ENCODE results near the gene LMO4. TPM values are rescaled to one million over a fixed set of nuclear protein-coding genes. Genes with fewer than 3 reads are reported as not detected.

The LMO4 gene
- total RNA-seq, 2 donors from 2014 or later, result 31.5 to 46.6 TPM

DNA sequence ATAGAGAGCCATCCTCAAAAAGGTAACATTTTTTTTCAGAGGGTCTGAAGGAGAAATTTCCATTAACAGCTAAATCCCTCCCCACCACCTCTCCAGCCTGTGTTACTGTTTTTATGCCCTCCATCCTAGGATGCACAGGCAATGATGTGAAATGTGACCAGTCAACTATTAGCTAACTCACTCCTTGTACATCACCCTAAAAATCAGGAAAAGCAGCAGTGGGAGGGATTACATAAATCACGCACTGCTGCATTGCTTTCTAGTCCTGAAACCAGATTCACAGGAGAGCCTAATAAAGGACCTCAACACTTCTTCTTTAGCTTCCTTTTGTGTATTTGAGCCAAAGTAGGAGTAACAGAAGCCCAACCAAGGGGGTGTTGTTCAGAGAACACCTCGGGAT is 66.3 kb downstream of the LMO4 start:
- Histone ChIP-seq H3K4me3 (no peak overlapping the region), H3K27me3 (replicated peaks; ENCODE audit: insufficient read depth) (no peaks in the 10 kb centered on the region), H3K9me3 (no peaks in the 10 kb centered on the region), H3K27ac (no peak overlapping the region), H3K4me1 (ENCODE audit: control insufficient read depth in 1 of 2, low read depth in 2 of 2) (peaks cover 0 to 14% of the 10 kb centered on the region in 2 donors), H3K36me3 (no peaks in the 10 kb centered on the region)
- TF ChIP-seq, protein P1, sequence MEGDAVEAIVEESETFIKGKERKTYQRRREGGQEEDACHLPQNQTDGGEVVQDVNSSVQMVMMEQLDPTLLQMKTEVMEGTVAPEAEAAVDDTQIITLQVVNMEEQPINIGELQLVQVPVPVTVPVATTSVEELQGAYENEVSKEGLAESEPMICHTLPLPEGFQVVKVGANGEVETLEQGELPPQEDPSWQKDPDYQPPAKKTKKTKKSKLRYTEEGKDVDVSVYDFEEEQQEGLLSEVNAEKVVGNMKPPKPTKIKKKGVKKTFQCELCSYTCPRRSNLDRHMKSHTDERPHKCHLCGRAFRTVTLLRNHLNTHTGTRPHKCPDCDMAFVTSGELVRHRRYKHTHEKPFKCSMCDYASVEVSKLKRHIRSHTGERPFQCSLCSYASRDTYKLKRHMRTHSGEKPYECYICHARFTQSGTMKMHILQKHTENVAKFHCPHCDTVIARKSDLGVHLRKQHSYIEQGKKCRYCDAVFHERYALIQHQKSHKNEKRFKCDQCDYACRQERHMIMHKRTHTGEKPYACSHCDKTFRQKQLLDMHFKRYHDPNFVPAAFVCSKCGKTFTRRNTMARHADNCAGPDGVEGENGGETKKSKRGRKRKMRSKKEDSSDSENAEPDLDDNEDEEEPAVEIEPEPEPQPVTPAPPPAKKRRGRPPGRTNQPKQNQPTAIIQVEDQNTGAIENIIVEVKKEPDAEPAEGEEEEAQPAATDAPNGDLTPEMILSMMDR (IDR thresholded peaks at IDR 0.05), result no peak
- ATAC-seq (ENCODE audit: insufficient number of reproducible peaks, low FRiP score, low read depth) (no peak), DNase-seq (ENCODE audit: low spot score) (no peak)
